ENCODE data around the gene IL31RA.

IL31RA gene

GRCh38 chr5:55911784-55912653, 60.9 kb downstream of the IL31RA start:
- no peaks in the 10 kb centered on the region for H3K36me3 ChIP-seq (ENCODE audit: insufficient read depth, low read length)
- no peaks in the 10 kb centered on the region for H3K9me3 ChIP-seq (ENCODE audit: low read depth, low read length)
- peak overlapping the region; percentile 91 for H3K27ac ChIP-seq
- DNase-seq (ENCODE audit: low read depth, low spot score) = peak; percentile 44
- H3K4me3 ChIP-seq = peak overlapping the region; percentile 2; the same call in 1 of the 2 replicates
- H3K9ac ChIP-seq (ENCODE audit: insufficient read length) = peak overlapping the region; percentile 51
- TF ChIP-seq EZH2 (IDR thresholded peaks at IDR 0.05) (no peak), FOXP2 (optimal IDR thresholded peaks at IDR 0.05; ENCODE audit: control extremely low read depth, extremely low read length, insufficient read depth) (no peak), POLR2AphosphoS5 (IDR thresholded peaks at IDR 0.05; ENCODE audit: borderline replicate concordance, low read depth, low read length) (no peak)

- Histone ChIP-seq H3K4me3 (no peak overlapping the region), H3K9ac (ENCODE audit: insufficient read length) (no peak overlapping the region), H3K36me3 (ENCODE audit: insufficient read depth, low read length) (no peaks in the 10 kb centered on the region), H3K9me3 (ENCODE audit: low read depth, low read length) (no peaks in the 10 kb centered on the region), H3K27ac (no peak overlapping the region)
- no peak for TF ChIP-seq POLR2AphosphoS5 (IDR thresholded peaks at IDR 0.05; ENCODE audit: borderline replicate concordance, low read depth, low read length)
- TF ChIP-seq EZH2 (IDR thresholded peaks at IDR 0.05) = no peak
- TF ChIP-seq FOXP2 (optimal IDR thresholded peaks at IDR 0.05; ENCODE audit: control extremely low read depth, extremely low read length, insufficient read depth) = no peak
- no peak for DNase-seq (ENCODE audit: low read depth, low spot score)
These were observed 62.6 kb downstream of the IL31RA start for GRCh38 chr5:55913466-55914413.

GRCh38 chr5:55914971-55915370, 63.8 kb downstream of the IL31RA start:
- TF ChIP-seq POLR2AphosphoS5 (IDR thresholded peaks at IDR 0.05; ENCODE audit: borderline replicate concordance, low read depth, low read length) (no peak), FOXP2 (optimal IDR thresholded peaks at IDR 0.05; ENCODE audit: control extremely low read depth, extremely low read length, insufficient read depth) (no peak), EZH2 (IDR thresholded peaks at IDR 0.05) (no peak)
- H3K9ac ChIP-seq (ENCODE audit: insufficient read length) = no peak overlapping the region
- no peak overlapping the region for H3K27ac ChIP-seq
- H3K4me3 ChIP-seq = no peak overlapping the region
- H3K36me3 ChIP-seq (ENCODE audit: insufficient read depth, low read length) = no peaks in the 10 kb centered on the region
- no peaks in the 10 kb centered on the region for H3K9me3 ChIP-seq (ENCODE audit: low read depth, low read length)
- DNase-seq (ENCODE audit: low read depth, low spot score) = no peak

GRCh38 chr5:55915783-55916182, 64.6 kb downstream of the IL31RA start:
- Histone ChIP-seq H3K36me3 (ENCODE audit: insufficient read depth, low read length) (no peaks in the 10 kb centered on the region), H3K27ac (no peak overlapping the region), H3K4me3 (no peak overlapping the region), H3K9ac (ENCODE audit: insufficient read length) (no peak overlapping the region), H3K9me3 (ENCODE audit: low read depth, low read length) (no peaks in the 10 kb centered on the region)
- no peak for TF ChIP-seq POLR2AphosphoS5 (IDR thresholded peaks at IDR 0.05; ENCODE audit: borderline replicate concordance, low read depth, low read length)
- DNase-seq (ENCODE audit: low read depth, low spot score) = no peak

- DNase-seq (ENCODE audit: low read depth, low spot score) = no peak
- Histone ChIP-seq H3K27ac (no peak overlapping the region), H3K36me3 (ENCODE audit: insufficient read depth, low read length) (no peaks in the 10 kb centered on the region)
These were observed 65.8 kb downstream of the IL31RA start for GRCh38 chr5:55916986-55917385.

GRCh38 chr5:55917402-55918086, 66.4 kb downstream of the IL31RA start:
- no peak overlapping the region for H3K4me3 ChIP-seq
- no peaks in the 10 kb centered on the region for H3K9me3 ChIP-seq (ENCODE audit: low read depth, low read length)
- TF ChIP-seq EZH2 (IDR thresholded peaks at IDR 0.05) (no peak), FOXP2 (optimal IDR thresholded peaks at IDR 0.05; ENCODE audit: control extremely low read depth, extremely low read length, insufficient read depth) (no peak), POLR2AphosphoS5 (IDR thresholded peaks at IDR 0.05; ENCODE audit: borderline replicate concordance, low read depth, low read length) (no peak)

More at GRCh38 chr5:55916986-55917385, 65.8 kb downstream of the IL31RA start:
- Histone ChIP-seq H3K4me3 (no peak overlapping the region), H3K9ac (ENCODE audit: insufficient read length) (no peak overlapping the region), H3K9me3 (ENCODE audit: low read depth, low read length) (no peaks in the 10 kb centered on the region)
- TF ChIP-seq FOXP2 (optimal IDR thresholded peaks at IDR 0.05; ENCODE audit: control extremely low read depth, extremely low read length, insufficient read depth) = no peak
- TF ChIP-seq POLR2AphosphoS5 (IDR thresholded peaks at IDR 0.05; ENCODE audit: borderline replicate concordance, low read depth, low read length) = no peak
- no peak for TF ChIP-seq EZH2 (IDR thresholded peaks at IDR 0.05)

GRCh38 chr5:55918087-55919035, 67.2 kb downstream of the IL31RA start:
- Histone ChIP-seq H3K36me3 (ENCODE audit: insufficient read depth, low read length) (no peaks in the 10 kb centered on the region), H3K4me3 (no peak overlapping the region), H3K9ac (ENCODE audit: insufficient read length) (no peak overlapping the region), H3K9me3 (ENCODE audit: low read depth, low read length) (no peaks in the 10 kb centered on the region), H3K27ac (no peak overlapping the region)
- DNase-seq (ENCODE audit: low read depth, low spot score) = no peak
- TF ChIP-seq POLR2AphosphoS5 (IDR thresholded peaks at IDR 0.05; ENCODE audit: borderline replicate concordance, low read depth, low read length) = no peak

More at GRCh38 chr5:55917402-55918086, 66.4 kb downstream of the IL31RA start:
- Histone ChIP-seq H3K27ac (no peak overlapping the region), H3K9ac (ENCODE audit: insufficient read length) (no peak overlapping the region), H3K36me3 (ENCODE audit: insufficient read depth, low read length) (no peaks in the 10 kb centered on the region)
- DNase-seq (ENCODE audit: low read depth, low spot score) = no peak

All from SK-N-MC (cell line).